ENCODE results near the gene GPR55.

GRCh38 chr2:230930928-230931555, 6.0 kb upstream of the GPR55 start:
- TF ChIP-seq SP1 (CRISPR knock-in tag; conservative IDR thresholded peaks at IDR 0.05) (no peak), CTCF (IDR thresholded peaks at IDR 0.05) (no peak), USF2 (CRISPR knock-in tag; IDR thresholded peaks at IDR 0.05) (no peak), ESRRA (CRISPR knock-in tag; IDR thresholded peaks at IDR 0.05; ENCODE audit: borderline replicate concordance) (no peak), CREM (CRISPR knock-in tag; IDR thresholded peaks at IDR 0.05) (no peak), FOXP4 (CRISPR knock-in tag; IDR thresholded peaks at IDR 0.05) (no peak), ATF3 (CRISPR knock-in tag; conservative IDR thresholded peaks at IDR 0.05) (no peak), TP53 (CRISPR knock-in tag; IDR thresholded peaks at IDR 0.05) (no peak), MAX (CRISPR knock-in tag; IDR thresholded peaks at IDR 0.05) (no peak), FOXK1 (CRISPR knock-in tag; IDR thresholded peaks at IDR 0.05) (no peak), ETV6 (CRISPR knock-in tag; IDR thresholded peaks at IDR 0.05) (no peak), KAT7 (CRISPR knock-in tag; IDR thresholded peaks at IDR 0.05; ENCODE audit: borderline replicate concordance) (no peak)

Measured in WTC11 (cell line).